ENCODE measurements around the gene CCNF.
"Not testable (repeated sequence)": the region's sequence is repeated elsewhere in the genome, so short reads cannot be mapped to it uniquely, and the experiment has no call there.

CCNF gene, protein sequence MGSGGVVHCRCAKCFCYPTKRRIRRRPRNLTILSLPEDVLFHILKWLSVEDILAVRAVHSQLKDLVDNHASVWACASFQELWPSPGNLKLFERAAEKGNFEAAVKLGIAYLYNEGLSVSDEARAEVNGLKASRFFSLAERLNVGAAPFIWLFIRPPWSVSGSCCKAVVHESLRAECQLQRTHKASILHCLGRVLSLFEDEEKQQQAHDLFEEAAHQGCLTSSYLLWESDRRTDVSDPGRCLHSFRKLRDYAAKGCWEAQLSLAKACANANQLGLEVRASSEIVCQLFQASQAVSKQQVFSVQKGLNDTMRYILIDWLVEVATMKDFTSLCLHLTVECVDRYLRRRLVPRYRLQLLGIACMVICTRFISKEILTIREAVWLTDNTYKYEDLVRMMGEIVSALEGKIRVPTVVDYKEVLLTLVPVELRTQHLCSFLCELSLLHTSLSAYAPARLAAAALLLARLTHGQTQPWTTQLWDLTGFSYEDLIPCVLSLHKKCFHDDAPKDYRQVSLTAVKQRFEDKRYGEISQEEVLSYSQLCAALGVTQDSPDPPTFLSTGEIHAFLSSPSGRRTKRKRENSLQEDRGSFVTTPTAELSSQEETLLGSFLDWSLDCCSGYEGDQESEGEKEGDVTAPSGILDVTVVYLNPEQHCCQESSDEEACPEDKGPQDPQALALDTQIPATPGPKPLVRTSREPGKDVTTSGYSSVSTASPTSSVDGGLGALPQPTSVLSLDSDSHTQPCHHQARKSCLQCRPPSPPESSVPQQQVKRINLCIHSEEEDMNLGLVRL

GRCh38 chr16:2429034-2429770, at the start of gene CCNF:
TSS of gene CCNF (plus strand) at chr16:2429447. CDS start at chr16:2429482, 35 bp downstream.
- DNase-seq: peak; percentile 94

- no peak for DNase-seq
Measured at GRCh38 chr16:2383501-2383900, 45.7 kb upstream of the CCNF start.

- DNase-seq: no peak
Measured at GRCh38 chr16:2384426-2384825, 44.8 kb upstream of the CCNF start.

DNA sequence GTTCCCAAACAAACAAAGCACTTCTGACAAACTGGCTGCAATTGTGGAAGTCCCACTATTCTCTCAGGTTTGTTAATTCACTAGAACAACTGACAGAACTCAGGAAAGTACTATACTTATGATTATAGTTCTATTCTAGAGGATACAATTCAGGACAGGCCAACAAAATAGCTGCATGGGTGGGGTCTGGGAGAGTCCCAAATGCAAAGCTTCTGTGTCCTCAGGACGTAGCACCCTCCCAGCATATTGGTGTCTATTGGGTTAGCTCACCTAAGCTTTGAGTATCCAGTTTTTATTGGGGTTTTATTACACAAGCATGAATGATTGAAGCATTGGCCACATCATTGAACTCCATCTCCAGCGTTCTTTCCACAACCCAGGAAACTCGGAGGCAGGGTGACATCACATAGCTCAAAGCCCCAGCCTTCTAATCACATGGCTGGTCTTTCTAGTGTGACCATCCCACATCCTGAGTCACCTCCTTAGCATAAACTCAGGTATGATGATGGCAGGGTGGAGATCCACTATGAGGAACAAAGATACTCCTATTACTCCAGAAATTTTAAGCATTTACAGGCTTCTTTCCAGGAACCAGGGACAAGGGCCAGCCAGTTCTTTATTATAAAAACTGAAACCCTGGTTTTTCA, 43.9 kb upstream of the CCNF start:
- DNase-seq: no peak

GRCh38 chr16:2385982-2386381, 43.3 kb upstream of the CCNF start:
- DNase-seq: not testable (repeated sequence)

GRCh38 chr16:2386990-2387389, 42.3 kb upstream of the CCNF start:
- peak; percentile 4 for DNase-seq

GRCh38 chr16:2388139-2388874, 40.9 kb upstream of the CCNF start:
- no peak for DNase-seq

- DNase-seq: peak; percentile 74
Measured at GRCh38 chr16:2388875-2389433, 40.3 kb upstream of the CCNF start.

DNA sequence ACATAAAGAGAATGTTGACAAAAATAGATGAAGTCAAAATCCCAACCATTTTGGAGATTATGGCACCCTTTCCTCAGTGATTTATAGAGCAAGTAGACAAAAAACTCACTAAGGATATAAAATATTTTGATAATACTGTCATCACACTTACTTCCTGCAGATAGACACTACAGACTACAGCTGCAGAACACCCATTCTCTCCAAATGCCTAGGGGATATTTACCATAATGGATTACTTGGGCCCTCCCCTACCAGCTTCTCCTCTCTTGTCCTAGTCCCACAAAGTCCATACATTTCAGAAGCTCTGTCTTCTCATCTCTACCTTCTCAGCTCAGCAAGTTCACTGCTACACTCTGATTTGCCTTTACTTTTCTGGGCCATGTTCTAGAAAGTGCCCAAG, 37.2 kb upstream of the CCNF start:
- no peak for DNase-seq

- no peak for DNase-seq
Measured at GRCh38 chr16:2398520-2398919, 30.7 kb upstream of the CCNF start.

DNA sequence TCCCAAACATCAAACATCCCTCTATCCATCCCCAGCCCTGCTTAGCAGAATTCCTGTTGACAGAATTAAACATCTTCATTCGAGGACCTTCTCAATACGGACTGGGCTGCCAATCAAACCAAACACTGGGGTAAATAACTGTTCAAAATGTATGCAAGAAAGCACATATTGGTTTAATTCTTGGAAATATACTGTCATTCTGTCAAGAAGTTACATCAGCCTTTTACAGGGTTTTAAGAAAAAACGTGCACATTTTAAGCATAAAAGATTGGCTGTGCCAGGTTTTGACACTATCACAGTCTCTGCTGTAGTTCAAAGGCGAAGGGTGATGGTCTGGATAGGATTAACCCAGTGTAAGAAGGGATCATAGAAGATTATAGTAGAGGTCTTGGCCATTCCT, 25.1 kb upstream of the CCNF start:
- DNase-seq: no peak

DNA sequence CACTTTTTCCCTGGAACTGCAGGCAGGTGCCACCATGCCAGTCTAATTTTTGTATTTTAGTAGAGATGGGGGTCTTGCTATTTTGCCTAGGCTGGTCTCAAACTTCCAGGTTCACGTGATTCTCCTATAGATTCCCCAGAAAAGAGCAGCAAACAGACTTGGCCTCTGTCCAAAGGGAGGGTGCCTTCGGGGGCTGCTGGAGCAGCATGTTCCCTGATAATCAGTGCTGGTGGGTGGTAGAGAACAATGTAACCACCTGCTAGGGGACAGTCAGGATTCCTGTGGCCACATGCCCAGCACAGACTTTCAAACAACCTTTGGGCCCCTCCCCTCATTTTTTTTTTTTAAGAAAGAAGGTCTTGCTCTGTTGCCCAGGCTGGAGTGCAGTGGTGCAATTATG, 14.2 kb upstream of the CCNF start:
- DNase-seq: no peak

DNA sequence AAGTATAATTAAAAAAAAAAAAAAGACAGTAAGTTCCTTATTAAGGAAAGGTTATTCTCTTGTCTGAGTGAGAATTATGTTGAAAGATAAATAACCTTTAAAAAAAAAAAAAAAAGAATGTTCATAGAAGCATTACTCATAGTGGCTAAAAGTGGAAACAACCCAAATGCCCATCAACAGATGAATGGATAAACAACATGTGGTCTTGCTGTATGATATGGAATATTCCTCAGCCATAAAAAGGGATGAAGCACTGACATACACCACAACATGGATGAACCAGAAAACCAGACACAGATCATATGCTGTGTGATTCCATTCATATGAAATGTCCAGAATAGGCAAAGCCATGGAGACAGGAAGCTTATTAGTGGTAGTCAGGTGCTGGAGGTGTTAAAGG, 9.2 kb upstream of the CCNF start:
- DNase-seq: no peak

GRCh38 chr16:2422123-2422867, 7.0 kb upstream of the CCNF start:
- no peak for DNase-seq

- no peak for DNase-seq
Measured at GRCh38 chr16:2424061-2425007, 4.9 kb upstream of the CCNF start.

DNA sequence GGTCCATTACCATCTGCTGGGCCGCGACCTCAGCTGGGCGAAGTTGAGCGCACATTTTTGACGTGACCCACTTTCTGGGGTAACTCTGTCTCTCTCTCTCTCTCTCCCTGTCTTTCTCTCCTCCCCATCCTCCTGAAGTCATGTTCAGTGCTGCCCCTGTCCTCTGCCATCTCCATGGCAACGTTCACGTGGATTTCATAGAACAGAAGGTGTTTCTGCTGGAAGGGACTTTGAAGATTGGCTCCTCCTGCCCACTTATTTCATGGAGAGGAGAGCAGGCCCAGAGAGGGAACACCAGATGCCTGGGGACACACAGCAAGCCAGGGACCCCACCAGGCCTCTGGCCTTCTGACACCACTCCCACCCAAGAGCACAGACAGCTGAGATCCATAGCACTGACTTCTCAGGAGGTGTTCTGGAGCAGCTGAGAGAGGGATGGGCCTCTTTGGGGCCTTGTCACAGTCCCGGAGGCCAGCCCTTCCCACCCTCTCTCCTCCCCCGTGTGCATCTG, 4.2 kb upstream of the CCNF start:
- DNase-seq: no peak

DNA sequence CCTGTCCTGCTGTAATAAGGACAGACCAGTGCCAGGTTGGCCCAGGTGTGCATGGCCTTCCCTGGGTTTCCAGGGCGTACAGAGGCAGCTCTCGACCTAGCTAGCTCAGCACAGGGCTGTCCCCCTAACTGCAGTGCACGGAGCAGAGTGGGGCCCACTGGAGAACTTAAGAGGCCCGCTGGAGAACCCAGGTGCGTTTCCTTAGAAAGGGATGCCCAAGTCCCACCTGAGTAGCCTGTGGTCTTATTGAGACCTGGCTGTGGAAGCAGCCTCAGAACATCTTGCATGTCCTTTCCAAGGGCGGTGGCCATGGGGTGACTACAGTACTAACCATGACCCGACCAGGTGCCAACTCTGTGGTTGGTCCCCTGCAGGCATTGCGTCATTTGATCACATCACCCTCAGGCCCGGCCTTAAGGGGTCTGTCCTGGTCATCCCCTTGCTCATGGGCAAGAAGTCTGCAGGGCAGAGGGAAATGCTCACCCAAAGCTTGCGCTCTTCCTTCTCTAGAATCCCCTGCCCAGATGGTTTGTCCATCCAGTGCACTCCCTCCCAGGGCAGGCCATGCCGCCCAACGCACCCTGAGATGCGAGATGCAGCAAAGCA, 3.3 kb upstream of the CCNF start:
- DNase-seq: no peak

DNA sequence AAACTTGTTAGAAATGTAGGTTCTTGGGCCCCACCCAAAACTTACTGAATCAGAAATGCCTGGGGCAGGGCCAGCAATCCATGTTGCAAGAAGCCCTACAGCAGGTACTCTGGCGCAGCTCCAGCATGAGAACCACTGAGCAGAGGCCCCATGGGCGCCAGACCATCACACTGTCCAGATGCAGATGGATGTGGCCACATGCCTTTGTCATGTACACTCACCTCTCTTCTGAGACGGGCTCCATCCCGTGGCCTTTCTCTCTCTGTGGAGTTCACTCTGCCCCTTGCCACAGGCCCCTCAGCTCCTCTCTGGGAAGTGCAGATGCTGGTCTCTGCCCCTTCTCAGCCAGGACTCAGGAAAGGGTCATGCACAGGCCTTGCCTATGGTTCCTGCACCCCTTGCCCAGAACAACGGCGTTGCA, 2.3 kb upstream of the CCNF start:
- DNase-seq: no peak

- no peak for DNase-seq
Measured at GRCh38 chr16:2427526-2427925, 1.7 kb upstream of the CCNF start.

Data from NCI-H1092 (cell line).